ENCODE measurements around the gene SPPL3. TPM values are rescaled to one million over a fixed set of nuclear protein-coding genes. Genes with fewer than 3 reads are reported as not detected.
A peak's percentile ranks its signal among the peaks of the same experiment; 100 is the strongest.

Gene SPPL3
- total RNA-seq, 1 donor from 2014 or later = 51.3 TPM

- H3K4me3 Mint-ChIP-seq (ENCODE audit: unreplicated experiment) = no peak overlapping the region
- no peaks in the 10 kb centered on the region for H3K27me3 Mint-ChIP-seq (ENCODE audit: low read depth)
- no peak for TF ChIP-seq CTCF (IDR thresholded peaks at IDR 0.05)
- no peaks in the 10 kb centered on the region for H3K36me3 Mint-ChIP-seq (ENCODE audit: low read depth)
- peak overlapping the region; percentile 81 for H3K27ac Mint-ChIP-seq (ENCODE audit: unreplicated experiment)
- DNase-seq (ENCODE audit: low spot score) = no peak
- no peaks in the 10 kb centered on the region for H3K9me3 Mint-ChIP-seq (ENCODE audit: low read depth)
- peaks cover 53% of the 10 kb centered on the region for H3K4me1 Mint-ChIP-seq (ENCODE audit: low read depth)
Measured at GRCh38 chr12:120834489-120835303, 69.5 kb downstream of the SPPL3 start.

GRCh38 chr12:120833849-120834248 is 70.3 kb downstream of the SPPL3 start:
- no peaks in the 10 kb centered on the region for H3K9me3 Mint-ChIP-seq (ENCODE audit: low read depth)
- no peaks in the 10 kb centered on the region for H3K36me3 Mint-ChIP-seq (ENCODE audit: low read depth)
- H3K27ac Mint-ChIP-seq (ENCODE audit: unreplicated experiment) = peak overlapping the region; percentile 46
- no peaks in the 10 kb centered on the region for H3K27me3 Mint-ChIP-seq (ENCODE audit: low read depth)
- DNase-seq (ENCODE audit: low spot score) = no peak
- peaks cover 53% of the 10 kb centered on the region for H3K4me1 Mint-ChIP-seq (ENCODE audit: low read depth)
- TF ChIP-seq CTCF (IDR thresholded peaks at IDR 0.05) = no peak
- H3K4me3 Mint-ChIP-seq (ENCODE audit: unreplicated experiment) = no peak overlapping the region

GRCh38 chr12:120832737-120833136 is 71.4 kb downstream of the SPPL3 start:
- no peak overlapping the region for H3K4me3 Mint-ChIP-seq (ENCODE audit: unreplicated experiment)
- peaks cover 63% of the 10 kb centered on the region for H3K4me1 Mint-ChIP-seq (ENCODE audit: low read depth)
- H3K27me3 Mint-ChIP-seq (ENCODE audit: low read depth) = no peaks in the 10 kb centered on the region
- no peak for TF ChIP-seq CTCF (IDR thresholded peaks at IDR 0.05)
- no peak for DNase-seq (ENCODE audit: low spot score)
- no peak overlapping the region for H3K27ac Mint-ChIP-seq (ENCODE audit: unreplicated experiment)
- H3K9me3 Mint-ChIP-seq (ENCODE audit: low read depth) = no peaks in the 10 kb centered on the region
- no peaks in the 10 kb centered on the region for H3K36me3 Mint-ChIP-seq (ENCODE audit: low read depth)

- no peaks in the 10 kb centered on the region for H3K9me3 Mint-ChIP-seq (ENCODE audit: low read depth)
- H3K4me1 Mint-ChIP-seq (ENCODE audit: low read depth) = peaks cover 71% of the 10 kb centered on the region
- no peak overlapping the region for H3K27ac Mint-ChIP-seq (ENCODE audit: unreplicated experiment)
- no peak for DNase-seq (ENCODE audit: low spot score)
- no peak overlapping the region for H3K4me3 Mint-ChIP-seq (ENCODE audit: unreplicated experiment)
- H3K36me3 Mint-ChIP-seq (ENCODE audit: low read depth) = no peaks in the 10 kb centered on the region
- TF ChIP-seq CTCF (IDR thresholded peaks at IDR 0.05) = no peak
- H3K27me3 Mint-ChIP-seq (ENCODE audit: low read depth) = no peaks in the 10 kb centered on the region
Measured at GRCh38 chr12:120831648-120832267, 72.4 kb downstream of the SPPL3 start.

- Mint-ChIP-seq H3K27me3 (ENCODE audit: low read depth) (no peaks in the 10 kb centered on the region), H3K9me3 (ENCODE audit: low read depth) (no peaks in the 10 kb centered on the region), H3K4me3 (ENCODE audit: unreplicated experiment) (no peak overlapping the region), H3K27ac (ENCODE audit: unreplicated experiment) (no peak overlapping the region), H3K4me1 (ENCODE audit: low read depth) (peaks cover 72% of the 10 kb centered on the region), H3K36me3 (ENCODE audit: low read depth) (no peaks in the 10 kb centered on the region)
- DNase-seq (ENCODE audit: low spot score) = no peak
- no peak for TF ChIP-seq CTCF (IDR thresholded peaks at IDR 0.05)
Measured at GRCh38 chr12:120830966-120831365, 73.2 kb downstream of the SPPL3 start.
